Erythroblast (primary cell): ENCODE results near the gene ADCY4.
A peak's percentile ranks its signal among the peaks of the same experiment; 100 is the strongest.

Source experiments
- DNase-seq, 2 experiments: peaks; one replicate each; lab custom pipeline; 2025; lab: John Stamatoyannopoulos, UW
- GATA1 ChIP-seq: IDR thresholded peaks from 2 replicates; pipeline ENCODE4 v1.6.1; 2011; ENCODE audit warnings: low read depth, mild to moderate bottlenecking, control low read depth, low read length, moderate library complexity
- POLR2A ChIP-seq: IDR thresholded peaks from 2 replicates; pipeline ENCODE4 v1.6.1; 2011; ENCODE audit warnings: mild to moderate bottlenecking, low read length

Gene ADCY4

DNA sequence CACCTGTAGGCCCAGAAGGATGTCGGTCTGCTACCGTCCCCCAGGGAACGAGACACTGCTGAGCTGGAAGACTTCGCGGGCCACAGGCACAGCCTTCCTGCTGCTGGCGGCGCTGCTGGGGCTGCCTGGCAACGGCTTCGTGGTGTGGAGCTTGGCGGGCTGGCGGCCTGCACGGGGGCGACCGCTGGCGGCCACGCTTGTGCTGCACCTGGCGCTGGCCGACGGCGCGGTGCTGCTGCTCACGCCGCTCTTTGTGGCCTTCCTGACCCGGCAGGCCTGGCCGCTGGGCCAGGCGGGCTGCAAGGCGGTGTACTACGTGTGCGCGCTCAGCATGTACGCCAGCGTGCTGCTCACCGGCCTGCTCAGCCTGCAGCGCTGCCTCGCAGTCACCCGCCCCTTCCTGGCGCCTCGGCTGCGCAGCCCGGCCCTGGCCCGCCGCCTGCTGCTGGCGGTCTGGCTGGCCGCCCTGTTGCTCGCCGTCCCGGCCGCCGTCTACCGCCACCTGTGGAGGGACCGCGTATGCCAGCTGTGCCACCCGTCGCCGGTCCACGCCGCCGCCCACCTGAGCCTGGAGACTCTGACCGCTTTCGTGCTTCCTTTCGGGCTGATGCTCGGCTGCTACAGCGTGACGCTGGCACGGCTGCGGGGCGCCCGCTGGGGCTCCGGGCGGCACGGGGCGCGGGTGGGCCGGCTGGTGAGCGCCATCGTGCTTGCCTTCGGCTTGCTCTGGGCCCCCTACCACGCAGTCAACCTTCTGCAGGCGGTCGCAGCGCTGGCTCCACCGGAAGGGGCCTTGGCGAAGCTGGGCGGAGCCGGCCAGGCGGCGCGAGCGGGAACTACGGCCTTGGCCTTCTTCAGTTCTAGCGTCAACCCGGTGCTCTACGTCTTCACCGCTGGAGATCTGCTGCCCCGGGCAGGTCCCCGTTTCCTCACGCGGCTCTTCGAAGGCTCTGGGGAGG is 23.9 kb downstream of the ADCY4 start, which contains the start of gene LTB4R:
TSS of gene LTB4R (plus strand) at position 857 of the 959 bp plus-strand sequence. CDS start 4,150 bp downstream, outside the sequence.
- TF ChIP-seq POLR2A (peak; percentile 57), GATA1 (no peak)
- DNase-seq = peak; percentile 86

DNA sequence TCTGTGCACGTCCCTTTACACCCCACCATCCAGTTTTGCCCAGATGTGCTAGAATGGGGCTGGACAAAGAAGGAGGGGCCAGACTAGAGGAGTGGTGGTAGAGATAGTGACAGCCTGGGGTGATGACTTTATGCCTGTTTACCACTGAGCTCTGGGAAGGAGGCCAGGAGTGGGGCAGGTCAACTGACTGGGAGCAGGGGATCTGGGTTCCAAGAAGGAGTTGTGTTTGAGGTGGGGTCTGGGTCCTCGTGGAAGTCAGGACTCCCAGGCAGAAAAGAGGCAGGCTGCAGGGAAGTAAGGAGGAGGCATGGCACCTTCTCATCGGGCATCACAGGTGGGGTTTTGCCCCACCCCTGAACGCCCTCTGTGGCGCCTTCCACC is 24.6 kb downstream of the ADCY4 start:
- TF ChIP-seq POLR2A (peak; percentile 57), GATA1 (no peak)

DNA sequence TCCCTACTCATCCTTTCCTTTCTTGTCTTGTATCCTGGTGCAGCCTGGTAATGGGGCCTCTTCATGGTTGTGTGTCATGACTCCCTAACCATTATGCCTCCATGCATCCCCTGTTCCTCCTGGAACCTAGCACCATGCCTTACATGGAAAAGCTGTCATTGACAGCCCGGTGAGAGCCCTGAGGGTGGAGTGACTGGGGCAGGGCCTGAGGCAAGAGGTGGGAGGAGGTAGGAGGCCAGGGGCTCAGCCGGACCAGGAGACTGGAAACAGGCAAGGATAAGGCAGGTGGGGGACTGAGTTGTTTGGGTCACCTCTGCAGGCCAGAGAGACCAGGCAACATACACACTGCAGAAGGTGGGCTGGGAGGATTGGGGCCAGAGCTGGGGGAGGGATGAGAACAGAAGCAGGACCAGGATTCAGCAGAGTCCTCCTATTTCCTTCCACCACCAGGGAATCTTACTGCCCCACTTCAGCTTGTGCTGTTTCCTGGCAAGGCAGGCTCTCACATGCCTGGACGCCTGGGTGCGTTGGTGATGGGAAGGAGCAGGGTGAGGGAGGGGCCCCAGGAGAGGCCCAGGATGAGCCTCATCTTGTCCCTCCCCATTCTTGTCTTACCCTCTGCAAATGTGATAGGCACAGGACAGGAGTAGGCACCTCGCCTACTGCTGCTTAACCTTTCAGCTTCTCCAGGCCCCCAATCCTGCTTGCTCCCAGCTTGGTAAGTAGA is 25.2 kb downstream of the ADCY4 start, which contains the start of gene LTB4R2:
TSS of gene LTB4R2 (plus strand) at position 603 of the 727 bp plus-strand sequence. CDS start 525 bp downstream, outside the sequence.
- TF ChIP-seq GATA1 (no peak), POLR2A (no peak)
- no peak for DNase-seq

More for the DNA sequence above, 24.6 kb downstream of the ADCY4 start:
- peak; percentile 86 to 88 for DNase-seq

GRCh38 chr14:24308342-24309124 is 26.3 kb downstream of the ADCY4 start:
- TF ChIP-seq GATA1 (no peak), POLR2A (no peak)
- DNase-seq = no peak

DNA sequence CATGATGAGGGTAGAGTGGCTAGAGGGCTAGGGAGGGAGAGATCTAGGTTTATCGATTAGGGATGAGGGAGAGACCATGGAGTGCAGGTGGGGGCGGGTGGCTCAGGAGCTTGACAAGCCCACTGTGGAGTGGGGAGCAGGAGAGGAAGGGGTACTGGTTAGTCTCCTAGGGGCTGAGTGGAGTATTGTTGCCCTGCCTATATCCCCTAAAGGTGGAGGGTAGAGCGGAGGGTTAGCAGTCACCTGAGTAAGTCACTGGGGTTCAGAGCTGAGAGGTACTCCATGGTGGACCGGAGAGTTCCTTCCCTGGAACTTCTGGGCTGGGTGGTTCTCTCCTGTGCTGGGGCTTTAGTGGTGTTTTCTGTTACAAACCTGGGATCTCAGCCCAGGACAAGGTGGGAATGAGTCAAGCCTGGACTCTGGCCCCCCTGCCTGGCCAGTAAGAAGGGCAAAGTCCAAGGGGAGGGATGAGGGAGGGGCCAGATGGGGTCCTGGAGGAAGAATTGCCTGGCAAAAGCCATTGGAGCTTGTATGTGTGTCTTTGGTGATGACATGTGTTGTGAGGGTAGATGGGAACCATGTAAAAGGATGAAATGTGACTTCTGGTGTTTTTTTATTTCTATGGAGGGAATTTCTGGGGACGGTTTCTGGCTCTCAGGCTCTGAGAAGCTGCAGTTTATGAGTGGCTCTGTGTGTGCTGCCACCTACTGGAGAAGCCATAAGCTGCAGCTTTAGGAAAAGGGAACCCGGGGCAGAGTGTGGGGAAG is 27.1 kb downstream of the ADCY4 start, which contains the start of gene CIDEB:
TSS of gene CIDEB (minus strand) at position 403 of the 767 bp plus-strand sequence. CDS start at position 284, 119 bp downstream.
- peak; percentile 60 to 77 for DNase-seq
- TF ChIP-seq GATA1 (no peak), POLR2A (no peak)

GRCh38 chr14:24307156-24307574 is 27.7 kb downstream of the ADCY4 start:
- DNase-seq = no peak
- no peak for TF ChIP-seq GATA1
- no peak for TF ChIP-seq POLR2A

GRCh38 chr14:24304019-24304387 is 30.9 kb downstream of the ADCY4 start:
- DNase-seq = no peak
- TF ChIP-seq POLR2A = no peak
- no peak for TF ChIP-seq GATA1

DNA sequence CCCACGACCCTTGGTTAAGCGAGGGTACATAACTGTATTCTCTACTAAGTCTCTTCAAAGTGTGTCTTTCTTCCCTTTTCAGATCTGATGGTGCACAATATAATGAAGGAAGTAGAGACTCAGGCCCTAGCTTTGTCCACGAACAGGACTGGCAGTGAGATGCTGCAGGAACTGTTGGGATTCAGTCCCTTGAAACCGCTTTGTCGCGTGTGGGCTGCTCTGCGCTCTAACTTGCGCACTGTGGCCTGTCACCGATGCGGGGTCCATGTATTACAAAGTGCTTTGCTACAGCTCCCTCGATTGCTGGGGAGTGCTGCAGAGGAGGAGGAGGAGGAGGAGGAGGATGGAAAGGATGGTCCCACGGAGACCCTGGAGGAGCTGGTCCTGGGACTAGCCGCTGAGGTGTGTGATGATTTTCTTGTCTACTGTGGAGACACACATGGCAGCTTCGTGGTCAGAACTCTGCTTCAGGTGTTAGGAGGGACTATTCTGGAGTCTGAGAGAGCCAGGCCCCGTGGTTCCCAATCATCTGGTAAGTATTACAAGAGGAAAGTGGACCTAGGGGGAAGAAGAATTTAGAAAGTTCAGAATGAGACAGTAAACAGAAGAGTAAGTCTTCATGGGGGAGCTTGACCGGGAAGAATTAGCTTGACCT is 34.4 kb downstream of the ADCY4 start:
- TF ChIP-seq POLR2A (no peak), GATA1 (no peak)
- DNase-seq = peak; percentile 32 to 53

DNA sequence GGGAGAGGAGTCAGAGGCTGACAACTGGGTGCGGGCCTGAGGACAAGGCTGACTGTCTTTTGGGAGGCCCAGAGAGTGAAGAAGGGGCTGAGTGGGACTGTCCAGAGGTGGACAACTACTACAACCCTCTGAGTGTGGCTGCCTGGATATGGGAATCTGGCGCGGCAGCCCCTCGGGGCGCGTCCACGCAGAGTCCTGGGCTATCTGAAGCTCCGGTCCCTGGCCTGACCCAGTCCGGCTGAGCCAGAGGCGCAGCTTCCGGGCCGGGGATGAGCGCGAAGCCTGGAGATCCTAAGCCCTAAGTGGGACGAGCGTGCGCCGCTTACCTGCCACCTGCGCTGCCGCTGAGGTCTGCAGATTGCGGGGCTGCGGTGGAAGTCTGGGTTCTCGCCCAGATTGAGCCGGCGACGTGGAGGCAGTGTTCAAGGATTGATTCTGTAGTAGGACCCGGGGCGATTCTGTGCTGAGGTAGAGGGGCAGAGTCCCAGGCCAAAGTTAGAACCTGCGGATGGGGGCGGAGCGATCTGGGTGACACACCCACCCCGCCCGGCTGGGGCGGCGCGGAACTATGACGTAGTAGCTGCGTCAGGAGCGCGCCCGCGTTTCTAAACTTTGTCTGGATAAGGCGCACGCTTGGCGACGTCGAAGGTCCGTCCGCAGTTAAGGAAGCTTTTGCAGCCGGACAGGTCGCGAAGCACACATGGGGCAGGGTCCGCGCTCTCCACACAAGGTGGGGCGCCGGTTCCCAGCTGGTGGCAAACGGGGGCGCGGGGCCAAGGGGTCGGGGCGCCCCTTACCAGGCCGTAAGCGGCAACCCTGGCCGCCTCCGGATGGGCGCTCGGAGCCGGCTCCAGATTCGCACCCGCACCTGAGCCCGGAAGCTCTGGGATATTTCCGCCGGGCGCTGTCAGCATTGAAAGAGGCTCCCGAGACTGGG is 35.3 kb downstream of the ADCY4 start, which contains the start of the genes DHRS1 and NOP9:
TSS of gene DHRS1 (minus strand) at position 526 of the 937 bp plus-strand sequence. CDS start 674 bp downstream, outside the sequence.
TSS of gene NOP9 (plus strand) at position 596 of the 937 bp plus-strand sequence. CDS start at position 701, 105 bp downstream.
- DNase-seq = peak; percentile 95 to 98
- TF ChIP-seq POLR2A = peak; percentile 78
- TF ChIP-seq GATA1 = no peak

- TF ChIP-seq GATA1 = no peak
- no peak for TF ChIP-seq POLR2A
- DNase-seq = peak; percentile 56 to 61
Measured at GRCh38 chr14:24298892-24299254, 36.0 kb downstream of the ADCY4 start.
